ENCODE results near the gene LGALS1. TPM values are rescaled to one million over a fixed set of nuclear protein-coding genes. Genes with fewer than 3 reads are reported as not detected.

Gene LGALS1
- total RNA-seq, 1 experiment from 2014 or later = 269 TPM

- no TSS peak for BruUV-seq (replicated peaks)
- Histone ChIP-seq H3K4me3 (ENCODE audit: low read depth, low read length, poor library complexity, severe bottlenecking) (no peak overlapping the region), H3K27ac (ENCODE audit: low read depth, low read length, poor library complexity, severe bottlenecking) (no peak overlapping the region), H3K9me3 (ENCODE audit: low read depth, low read length, poor library complexity, severe bottlenecking) (no peaks in the 10 kb centered on the region), H3K4me1 (ENCODE audit: insufficient read depth, low read length, poor library complexity, severe bottlenecking) (no peaks in the 10 kb centered on the region), H3K27me3 (replicated peaks; ENCODE audit: insufficient read depth, low read depth, low read length, poor library complexity) (no peaks in the 10 kb centered on the region), H3K36me3 (ENCODE audit: insufficient read depth, low read length, poor library complexity, severe bottlenecking) (no peaks in the 10 kb centered on the region)
- ChIA-PET CTCF (no interaction called here), POLR2A (ENCODE audit: low non-redundant PET) (no interaction called here)
- TF ChIP-seq EZH2 (IDR thresholded peaks at IDR 0.05; ENCODE audit: borderline replicate concordance, low read depth, low read length, poor library complexity, severe bottlenecking) (no peak), CTCF (conservative IDR thresholded peaks at IDR 0.05; ENCODE audit: low read depth, low read length) (no peak)
- no peak for DNase-seq (ENCODE audit: low spot score)
- intact Hi-C loops (cut with micrococcal nuclease; ENCODE audit: unreplicated experiment) = no loop called here
Observed at GRCh38 chr22:37703906-37704305, 28.5 kb downstream of the LGALS1 start.

- Histone ChIP-seq H3K4me3 (ENCODE audit: low read depth, low read length, poor library complexity, severe bottlenecking) (no peak overlapping the region), H3K27ac (ENCODE audit: low read depth, low read length, poor library complexity, severe bottlenecking) (no peak overlapping the region), H3K9me3 (ENCODE audit: low read depth, low read length, poor library complexity, severe bottlenecking) (no peaks in the 10 kb centered on the region), H3K27me3 (replicated peaks; ENCODE audit: insufficient read depth, low read depth, low read length, poor library complexity) (no peaks in the 10 kb centered on the region), H3K4me1 (ENCODE audit: insufficient read depth, low read length, poor library complexity, severe bottlenecking) (no peaks in the 10 kb centered on the region), H3K36me3 (ENCODE audit: insufficient read depth, low read length, poor library complexity, severe bottlenecking) (no peaks in the 10 kb centered on the region)
- TF ChIP-seq CTCF (conservative IDR thresholded peaks at IDR 0.05; ENCODE audit: low read depth, low read length) (no peak), EZH2 (IDR thresholded peaks at IDR 0.05; ENCODE audit: borderline replicate concordance, low read depth, low read length, poor library complexity, severe bottlenecking) (no peak)
- DNase-seq (ENCODE audit: low spot score) = no peak
- BruUV-seq (replicated peaks) = no TSS peak
- intact Hi-C loops (cut with micrococcal nuclease; ENCODE audit: unreplicated experiment) = no loop called here
- ChIA-PET POLR2A (ENCODE audit: low non-redundant PET) (no interaction called here), CTCF (no interaction called here)
Observed at GRCh38 chr22:37704645-37705044, 29.2 kb downstream of the LGALS1 start.

GRCh38 chr22:37705205-37705604, 29.8 kb downstream of the LGALS1 start:
- Histone ChIP-seq H3K4me3 (ENCODE audit: low read depth, low read length, poor library complexity, severe bottlenecking) (no peak overlapping the region), H3K27ac (ENCODE audit: low read depth, low read length, poor library complexity, severe bottlenecking) (no peak overlapping the region), H3K27me3 (replicated peaks; ENCODE audit: insufficient read depth, low read depth, low read length, poor library complexity) (no peaks in the 10 kb centered on the region), H3K36me3 (ENCODE audit: insufficient read depth, low read length, poor library complexity, severe bottlenecking) (no peaks in the 10 kb centered on the region), H3K9me3 (ENCODE audit: low read depth, low read length, poor library complexity, severe bottlenecking) (no peaks in the 10 kb centered on the region), H3K4me1 (ENCODE audit: insufficient read depth, low read length, poor library complexity, severe bottlenecking) (no peaks in the 10 kb centered on the region)
- ChIA-PET POLR2A (ENCODE audit: low non-redundant PET) (no interaction called here), CTCF (no interaction called here)
- TF ChIP-seq EZH2 (IDR thresholded peaks at IDR 0.05; ENCODE audit: borderline replicate concordance, low read depth, low read length, poor library complexity, severe bottlenecking) (no peak), CTCF (conservative IDR thresholded peaks at IDR 0.05; ENCODE audit: low read depth, low read length) (no peak)
- DNase-seq (ENCODE audit: low spot score) = no peak
- intact Hi-C loops (cut with micrococcal nuclease; ENCODE audit: unreplicated experiment) = no loop called here
- no TSS peak for BruUV-seq (replicated peaks)

Data from A673 (cell line).